RWPE2 (cell line): ENCODE results near the gene SC5D.

Source experiments
- ATAC-seq: fragments of 200-7000 bp; cut with Tn5 transposase; 3 replicates; pipeline ENCODE4 v1.9.1; 2021; ENCODE audit warnings: low read depth
- DNase-seq: peaks from one replicate; pipeline ENCODE4 v3.0.0-alpha.2; 2020; ENCODE audit warnings: low spot score
- H3K27ac ChIP-seq: fragments of 450-650 bp; 2 replicates; pipeline ENCODE4 v1.5.1; 2017; ENCODE audit warnings: mild to moderate bottlenecking; ENCODE audit not compliant: poor library complexity, severe bottlenecking
- H3K27me3 ChIP-seq: fragments of 250-450 bp; sonication (Bioruptor Pico); 2 replicates; pipeline ENCODE4 v1.5.1; 2021; ENCODE audit warnings: mild to moderate bottlenecking, moderate library complexity; ENCODE audit not compliant: insufficient read depth, poor library complexity, severe bottlenecking
- H3K36me3 ChIP-seq: fragments of 250-450 bp; sonication (Bioruptor Pico); 2 replicates; pipeline ENCODE4 v1.5.1; 2020; ENCODE audit warnings: low read depth, mild to moderate bottlenecking, moderate library complexity
- H3K4me1 ChIP-seq: fragments of 250-450 bp; sonication (Bioruptor Pico); 2 replicates; pipeline ENCODE4 v1.5.1; 2021; ENCODE audit warnings: mild to moderate bottlenecking, moderate library complexity; ENCODE audit not compliant: insufficient read depth, poor library complexity, severe bottlenecking
- H3K4me3 ChIP-seq: fragments of 250-450 bp; sonication (Bioruptor Pico); 2 replicates; pipeline ENCODE4 v1.5.1; 2021; ENCODE audit warnings: mild to moderate bottlenecking, moderate library complexity; ENCODE audit not compliant: severe bottlenecking
- H3K9me3 ChIP-seq: fragments of 250-450 bp; sonication (Bioruptor Pico); 2 replicates; pipeline ENCODE4 v1.5.1; 2021; ENCODE audit warnings: mild to moderate bottlenecking, moderate library complexity; ENCODE audit not compliant: severe bottlenecking
- CTCF ChIP-seq: fragments of 450-650 bp; IDR thresholded peaks from one replicate; pipeline ENCODE4 v1.5.1; 2017; ENCODE audit warnings: mild to moderate bottlenecking, moderate library complexity; ENCODE audit not compliant: poor library complexity, severe bottlenecking

The SC5D gene

GRCh38 chr11:121334973-121335710, 42.6 kb downstream of the SC5D start:
- ATAC-seq (no peak), DNase-seq (no peak)
- no peaks in the 10 kb centered on the region for H3K9me3 ChIP-seq
- H3K4me3 ChIP-seq, result no peak overlapping the region
- no peak overlapping the region for H3K27ac ChIP-seq
- no peaks in the 10 kb centered on the region for H3K4me1 ChIP-seq
- no peaks in the 10 kb centered on the region for H3K36me3 ChIP-seq
- peak; percentile 8 for TF ChIP-seq CTCF
- peaks cover 8% of the 10 kb centered on the region for H3K27me3 ChIP-seq

DNA sequence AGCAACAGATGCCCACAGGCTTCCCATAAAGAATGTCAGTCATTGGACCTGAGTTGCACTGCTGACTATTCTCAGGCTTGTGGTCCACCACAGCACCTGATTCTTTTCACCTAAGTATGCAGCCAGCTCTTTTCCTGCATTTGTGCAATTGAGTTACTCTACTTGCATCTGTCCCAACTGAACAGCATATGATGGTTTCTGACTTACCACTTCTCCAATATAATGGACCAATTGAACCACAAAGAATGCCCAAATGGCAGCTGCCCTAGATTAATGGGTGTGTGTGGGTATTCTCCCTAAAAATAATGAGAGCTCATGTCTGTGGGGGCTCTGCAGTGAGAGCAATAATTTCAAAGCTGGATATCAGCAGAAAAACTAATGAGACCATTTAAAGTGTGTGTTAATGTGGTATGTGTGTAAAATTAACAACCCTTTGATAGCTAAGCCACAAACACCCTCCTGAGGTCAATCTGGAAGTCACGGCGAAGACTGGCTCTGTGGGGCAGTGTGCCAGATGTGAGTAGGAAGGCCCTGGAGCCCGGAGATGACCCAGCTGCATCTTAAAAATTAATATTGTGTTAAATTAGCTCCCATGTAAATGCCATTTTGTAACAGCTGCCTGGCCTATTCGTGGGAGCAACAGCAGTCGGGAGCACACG, 43.8 kb downstream of the SC5D start:
- H3K4me3 ChIP-seq, result no peak overlapping the region
- H3K4me1 ChIP-seq, result no peaks in the 10 kb centered on the region
- DNase-seq (no peak), ATAC-seq (no peak)
- no peak for TF ChIP-seq CTCF
- no peaks in the 10 kb centered on the region for H3K36me3 ChIP-seq
- no peak overlapping the region for H3K27ac ChIP-seq
- peaks cover 8% of the 10 kb centered on the region for H3K27me3 ChIP-seq
- no peaks in the 10 kb centered on the region for H3K9me3 ChIP-seq

DNA sequence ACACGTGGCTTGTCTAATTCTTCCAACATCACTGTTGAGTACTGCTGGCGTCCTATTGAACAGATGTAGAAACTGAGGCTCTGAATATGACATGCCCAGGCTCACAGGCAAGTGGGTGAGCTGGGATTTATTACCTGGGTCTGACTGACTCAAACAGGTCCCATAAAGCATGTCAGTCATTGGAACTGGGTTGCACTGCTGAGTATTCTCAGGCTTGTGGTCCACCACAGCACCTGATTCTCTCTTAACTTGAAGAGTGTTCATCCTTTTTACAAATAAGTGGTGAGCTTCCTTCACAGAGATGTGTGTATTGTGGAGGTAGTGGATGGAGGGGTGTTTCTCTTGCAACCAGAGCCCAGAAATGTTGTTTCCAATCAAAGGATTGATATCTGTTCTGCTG, 44.5 kb downstream of the SC5D start:
- Histone ChIP-seq H3K4me1 (no peaks in the 10 kb centered on the region), H3K4me3 (no peak overlapping the region), H3K27me3 (peaks cover 5% of the 10 kb centered on the region), H3K36me3 (no peaks in the 10 kb centered on the region), H3K9me3 (no peaks in the 10 kb centered on the region), H3K27ac (no peak overlapping the region)
- DNase-seq, result no peak
- no peak for ATAC-seq
- TF ChIP-seq CTCF, result no peak

- no peak overlapping the region for H3K4me3 ChIP-seq
- no peak overlapping the region for H3K27ac ChIP-seq
- H3K27me3 ChIP-seq, result peaks cover 3% of the 10 kb centered on the region
- DNase-seq (no peak), ATAC-seq (no peak)
- H3K9me3 ChIP-seq, result no peaks in the 10 kb centered on the region
- H3K36me3 ChIP-seq, result no peaks in the 10 kb centered on the region
- H3K4me1 ChIP-seq, result no peaks in the 10 kb centered on the region
- TF ChIP-seq CTCF, result no peak
These were observed 45.2 kb downstream of the SC5D start for GRCh38 chr11:121337740-121338272.

DNA sequence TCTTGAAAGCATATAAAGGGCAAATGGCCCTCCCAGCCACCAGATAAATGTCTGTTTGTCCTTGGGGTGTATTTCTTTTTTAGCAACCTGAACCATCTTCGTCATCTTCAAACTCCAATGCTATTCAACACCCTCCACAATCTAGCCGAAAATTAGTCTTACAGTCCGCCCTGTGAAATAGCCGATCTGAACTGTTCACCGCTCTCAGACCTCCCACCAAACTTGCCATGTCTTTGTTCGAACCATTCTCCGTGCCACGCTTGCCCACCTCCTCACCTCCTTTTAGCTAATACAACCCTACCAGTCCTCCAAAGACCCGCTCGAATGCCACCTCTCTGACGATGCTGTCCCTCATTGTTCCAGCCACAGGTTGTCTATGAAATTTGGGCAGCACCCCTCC, 46.0 kb downstream of the SC5D start:
- H3K36me3 ChIP-seq, result no peaks in the 10 kb centered on the region
- no peak for ATAC-seq
- DNase-seq, result no peak
- H3K27ac ChIP-seq, result no peak overlapping the region
- no peaks in the 10 kb centered on the region for H3K9me3 ChIP-seq
- H3K4me3 ChIP-seq, result no peak overlapping the region
- no peak for TF ChIP-seq CTCF
- no peaks in the 10 kb centered on the region for H3K4me1 ChIP-seq
- H3K27me3 ChIP-seq, result peaks cover 3% of the 10 kb centered on the region
